GM18907 (cell line): ENCODE results near the gene EPHA4.

ENCODE experiments used
- ATAC-seq: cut with Tn5 transposase; IDR thresholded peaks from one replicate; pipeline ENCODE4 v1.9.1; 2021; ENCODE audit warnings: mild to moderate bottlenecking, moderate library complexity; ENCODE audit not compliant: unreplicated experiment

The EPHA4 gene

DNA sequence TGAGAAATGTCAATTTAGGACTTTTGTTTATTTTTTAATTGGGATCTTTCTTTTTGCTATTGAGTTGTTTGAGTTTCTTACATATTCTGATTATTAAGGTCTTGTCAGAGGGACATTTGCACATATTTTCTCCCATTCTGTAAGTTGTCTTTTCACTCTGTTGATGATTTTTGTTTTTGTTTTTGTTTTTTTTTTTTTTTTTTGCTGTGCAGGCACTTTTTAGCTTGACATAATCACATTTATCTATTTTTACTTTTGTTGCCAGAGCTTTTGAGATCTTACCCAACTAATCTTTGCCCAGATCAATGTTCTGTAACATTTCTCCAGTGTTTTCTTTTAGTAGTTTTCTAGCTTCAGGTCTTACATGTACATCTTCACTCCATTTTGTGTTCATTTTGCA is 166.6 kb downstream of the EPHA4 start:
- ATAC-seq, result no peak

- ATAC-seq, result no peak
Observed at GRCh38 chr2:221402072-221402471, 170.0 kb downstream of the EPHA4 start.

DNA sequence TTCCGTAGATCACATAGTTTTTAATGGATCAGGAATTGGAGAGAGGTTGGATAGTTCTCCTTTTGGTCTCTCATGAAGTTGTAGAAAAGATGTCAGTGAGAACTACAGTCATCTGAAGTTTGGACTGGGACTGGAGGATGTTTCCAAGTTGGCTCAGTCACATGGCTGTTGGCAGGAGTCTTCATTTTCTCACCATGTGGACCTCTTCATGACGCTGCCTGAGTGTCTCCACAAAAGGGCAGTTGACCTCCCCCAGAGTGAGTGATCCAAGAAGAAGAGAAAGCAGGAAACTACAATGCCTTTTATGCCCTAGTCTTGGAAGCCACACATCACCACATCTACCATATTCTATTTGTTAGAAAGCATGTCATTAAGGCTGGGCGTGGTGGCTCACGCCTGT is 171.7 kb downstream of the EPHA4 start:
- no peak for ATAC-seq

GRCh38 chr2:221399183-221399582 is 172.9 kb downstream of the EPHA4 start:
- no peak for ATAC-seq

GRCh38 chr2:221397187-221397586 is 174.9 kb downstream of the EPHA4 start:
- no peak for ATAC-seq

DNA sequence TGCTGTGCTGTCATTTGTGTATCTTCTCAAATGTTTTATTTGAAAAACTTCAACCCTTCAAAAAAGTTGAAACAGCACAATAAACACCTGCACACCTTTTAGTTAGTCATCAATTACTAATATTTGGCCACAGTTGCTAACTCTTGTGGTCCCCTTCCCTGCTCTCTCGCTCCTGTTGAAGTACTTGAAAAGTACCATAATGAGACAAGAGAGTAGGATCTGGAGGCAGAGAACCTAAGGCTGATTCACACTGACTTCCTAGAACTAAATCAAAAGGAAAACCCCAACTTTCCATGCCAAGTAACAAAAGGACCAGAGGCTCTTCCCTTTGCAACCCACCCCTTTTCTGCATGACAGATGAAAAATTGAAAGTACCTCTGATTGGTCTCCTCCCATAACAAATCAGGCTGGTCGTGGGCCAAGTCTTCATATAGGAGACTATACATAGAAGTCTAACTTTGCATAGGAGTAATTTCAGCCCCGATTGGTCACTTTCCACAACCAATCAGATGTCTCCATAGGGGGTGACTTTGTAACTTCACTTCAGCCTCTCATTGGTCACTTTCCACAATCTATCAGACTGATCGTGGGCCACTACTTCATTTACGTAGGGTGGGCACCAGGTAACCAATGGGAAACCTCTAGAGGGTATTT is 179.7 kb downstream of the EPHA4 start:
- no peak for ATAC-seq

- no peak for ATAC-seq
Observed at GRCh38 chr2:221390878-221391277, 181.2 kb downstream of the EPHA4 start.

GRCh38 chr2:221389904-221390303 is 182.2 kb downstream of the EPHA4 start:
- no peak for ATAC-seq

- ATAC-seq, result no peak
Observed at GRCh38 chr2:221389421-221389820, 182.7 kb downstream of the EPHA4 start.

- ATAC-seq, result no peak
Observed at GRCh38 chr2:221388891-221389290, 183.2 kb downstream of the EPHA4 start.

- no peak for ATAC-seq
Observed at GRCh38 chr2:221385716-221386115, 186.4 kb downstream of the EPHA4 start.

- no peak for ATAC-seq
Observed at GRCh38 chr2:221381928-221382488, 190.1 kb downstream of the EPHA4 start.

GRCh38 chr2:221380686-221381085 is 191.4 kb downstream of the EPHA4 start:
- ATAC-seq, result no peak

DNA sequence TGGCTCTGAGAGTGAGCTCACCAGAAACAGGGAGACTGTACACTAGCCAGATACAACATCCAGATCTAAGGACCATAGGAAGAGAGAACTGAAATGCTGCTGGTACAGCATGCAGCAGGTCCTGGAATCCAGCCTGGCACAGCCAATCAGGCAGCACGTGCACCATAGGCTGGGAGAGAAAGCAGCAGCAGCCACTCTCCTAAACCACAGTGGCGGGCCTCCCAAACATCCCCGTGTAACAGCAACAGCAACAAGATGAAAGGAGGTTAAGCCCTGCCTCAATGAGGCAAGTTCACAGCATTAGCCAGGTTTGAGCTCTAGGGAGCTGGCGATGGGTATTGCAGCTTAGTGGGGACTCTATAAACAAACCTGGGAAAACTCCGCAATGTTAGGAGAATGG is 192.0 kb downstream of the EPHA4 start:
- no peak for ATAC-seq

DNA sequence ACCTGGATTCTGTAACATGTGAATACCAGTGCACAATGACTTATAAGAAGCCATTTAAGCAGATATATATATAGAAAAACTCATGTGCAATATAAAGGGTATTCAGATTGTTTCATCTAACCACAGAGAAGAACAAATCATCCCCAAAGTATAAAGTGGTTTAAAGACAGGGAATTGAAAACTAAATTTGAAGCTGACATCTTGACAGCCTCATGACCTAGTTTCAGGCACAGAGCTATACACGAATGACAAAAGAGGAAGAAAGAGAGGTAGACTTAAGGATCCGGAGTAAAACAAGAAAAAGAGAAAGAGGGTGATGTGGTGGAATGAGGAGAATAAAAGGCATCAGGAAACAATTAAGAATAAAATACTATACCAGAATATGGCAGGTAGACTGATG is 194.5 kb downstream of the EPHA4 start:
- ATAC-seq, result no peak

DNA sequence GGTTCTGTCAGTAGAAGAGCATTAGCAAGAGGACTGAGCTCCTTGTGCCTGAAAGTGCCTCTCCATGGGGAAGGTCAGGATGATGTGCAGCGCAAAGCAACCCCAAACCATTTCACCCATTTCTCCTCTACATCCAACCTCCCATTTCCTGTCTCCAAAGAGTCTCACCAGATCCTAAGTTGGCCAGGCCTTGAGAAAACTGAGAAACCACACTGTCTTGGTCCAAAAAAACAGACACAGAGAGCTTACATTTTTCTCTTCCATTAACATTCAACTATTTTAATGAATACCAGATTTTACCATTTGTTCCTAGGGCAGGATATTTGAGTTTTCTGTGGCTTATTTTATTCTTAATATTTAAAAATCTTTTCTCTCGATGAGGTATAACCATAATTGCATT is 195.0 kb downstream of the EPHA4 start:
- no peak for ATAC-seq

DNA sequence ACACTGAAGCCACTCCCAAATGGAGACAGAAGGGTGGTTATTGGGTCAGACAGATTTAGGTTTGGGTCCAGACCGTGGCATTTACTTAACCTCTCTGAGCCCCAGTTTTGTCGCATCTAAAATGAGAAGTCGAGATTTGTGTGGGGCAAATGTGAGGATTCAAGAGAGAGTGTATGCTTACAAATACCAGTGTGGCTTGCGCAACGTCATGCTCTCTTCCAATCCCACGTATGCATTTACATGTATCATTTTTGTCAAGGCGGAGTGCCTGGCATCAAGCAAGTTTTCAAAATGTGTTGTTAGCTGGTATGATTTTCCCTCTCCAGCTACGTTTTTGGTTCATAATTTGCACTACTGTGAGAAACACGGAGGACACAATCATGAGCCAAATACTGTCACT is 197.9 kb downstream of the EPHA4 start:
- ATAC-seq, result no peak

GRCh38 chr2:221372907-221373306 is 199.2 kb downstream of the EPHA4 start:
- no peak for ATAC-seq

GRCh38 chr2:221372159-221372884 is 199.8 kb downstream of the EPHA4 start:
- no peak for ATAC-seq

DNA sequence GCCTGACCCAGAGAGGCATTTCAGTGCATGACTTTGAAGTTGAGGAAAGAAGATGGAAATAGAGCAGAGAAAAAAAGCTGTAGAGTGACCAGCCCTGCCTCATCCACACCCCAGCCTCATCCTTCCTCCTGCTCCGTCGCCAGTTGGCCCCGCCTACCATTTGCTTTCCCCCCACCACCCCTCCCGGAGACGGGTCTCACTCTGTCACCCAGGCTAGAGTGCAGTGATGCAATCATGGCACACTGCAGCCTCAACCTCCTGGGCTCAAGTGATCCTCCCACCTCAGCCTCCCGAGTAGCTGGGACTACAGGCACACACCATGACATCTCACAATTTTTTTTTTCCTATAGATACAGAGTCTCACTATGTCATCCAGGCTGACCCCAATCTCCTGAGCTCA is 200.8 kb downstream of the EPHA4 start:
- no peak for ATAC-seq

GRCh38 chr2:221370857-221371211 is 201.3 kb downstream of the EPHA4 start:
- no peak for ATAC-seq

DNA sequence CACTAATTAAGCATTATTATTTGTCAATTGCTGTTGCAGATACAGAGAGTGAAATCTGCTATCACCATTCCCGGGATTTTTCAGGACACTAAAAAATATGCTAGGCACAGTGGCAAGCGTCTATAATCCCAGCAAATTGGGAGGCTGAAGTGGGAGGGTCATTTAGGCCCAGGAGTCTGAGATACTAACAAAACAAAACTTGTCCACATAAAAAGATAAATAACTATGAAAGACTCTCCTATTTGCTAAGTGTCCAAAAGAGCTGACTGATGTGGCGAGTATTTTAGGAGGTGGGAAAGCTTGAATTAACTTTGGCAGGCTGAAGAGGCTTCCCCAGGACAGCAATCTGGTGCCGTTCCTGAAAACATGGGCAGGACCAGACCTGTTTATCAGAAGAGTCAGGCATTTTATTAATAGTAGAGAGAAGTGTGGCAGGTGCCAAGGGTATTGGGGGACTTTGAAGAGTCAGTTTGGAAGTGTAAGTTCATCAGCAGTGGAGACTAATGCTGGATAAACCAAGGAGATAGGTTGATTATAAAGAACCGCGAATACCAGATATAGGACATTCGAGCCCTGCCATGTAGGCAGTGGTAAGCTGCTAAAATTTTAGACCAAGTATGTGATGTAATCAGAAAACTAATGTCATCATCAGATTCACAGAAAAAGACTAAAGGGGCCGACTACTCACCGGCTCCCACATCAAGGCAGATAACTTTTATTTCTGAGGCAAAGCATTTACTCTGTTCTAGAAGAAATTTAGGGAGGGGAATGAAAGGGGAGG is 201.8 kb downstream of the EPHA4 start:
- ATAC-seq, result no peak
